IMR-90 (cell line): Measurements from ENCODE around the gene CFAP298. TPM values are rescaled to one million over a fixed set of nuclear protein-coding genes. Genes with fewer than 3 reads are reported as not detected.

Source experiments
- ATAC-seq: fragments of 200-7000 bp; cut with Tn5 transposase; 2 replicates; pipeline ENCODE4 v1.9.1; 2020; ENCODE audit warnings: low read depth, mild to moderate bottlenecking, moderate library complexity
- BruUV-seq: library from RNA; stranded (reverse); fragments of 400-500 nt; replicated peaks from 2 replicates; lab custom pipeline; 2021; lab: Mats Ljungman, UMichigan
- CTCF ChIA-PET: fragments of 300-600 bp; formaldehyde crosslinking; extraction: SDS; loops from one replicate; lab custom pipeline; 2021; ENCODE audit warnings: antibody characterized with exemption; lab: Yijun Ruan, JAX
- POLR2A ChIA-PET: fragments of 300-600 bp; sonication (Branson Sonifier 250); formaldehyde crosslinking; loops from one replicate; lab custom pipeline; 2022; ENCODE audit warnings: antibody characterized with exemption; ENCODE audit not compliant: unreplicated experiment; lab: Charles Lee
- DNase-seq: peaks from one replicate; pipeline ENCODE4 v3.0.0; 2013
- H2AFZ ChIP-seq: replicated peaks from 2 replicates; pipeline ENCODE3; 2013; ENCODE audit warnings: low read length, mild to moderate bottlenecking; ENCODE audit not compliant: poor library complexity
- H2AK5ac ChIP-seq: 2 replicates; pipeline ENCODE4 v1.6.1; 2013; ENCODE audit warnings: low read depth, low read length, inconsistent platforms
- H2AK9ac ChIP-seq: replicated peaks from 2 replicates; pipeline ENCODE3; 2013; ENCODE audit warnings: mild to moderate bottlenecking, low read depth, low read length, moderate library complexity; ENCODE audit not compliant: poor library complexity
- H2BK120ac ChIP-seq: 2 replicates; pipeline ENCODE4 v1.6.1; 2013; ENCODE audit warnings: low read depth, low read length, inconsistent platforms
- H2BK15ac ChIP-seq: 3 replicates; pipeline ENCODE4 v1.6.1; 2013; ENCODE audit warnings: low read depth, low read length, inconsistent platforms
- H2BK20ac ChIP-seq: 2 replicates; pipeline ENCODE4 v1.6.1; 2013; ENCODE audit warnings: low read depth, mild to moderate bottlenecking, inconsistent platforms, low read length, moderate library complexity
- H2BK5ac ChIP-seq: 2 replicates; pipeline ENCODE4 v1.6.1; 2013; ENCODE audit warnings: mild to moderate bottlenecking, low read depth, low read length, inconsistent platforms; ENCODE audit not compliant: poor library complexity, severe bottlenecking
- H3K14ac ChIP-seq: replicated peaks from 2 replicates; pipeline ENCODE4 v1.6.1; 2013; ENCODE audit warnings: low read depth, low read length, inconsistent platforms
- H3K18ac ChIP-seq: 2 replicates; pipeline ENCODE4 v1.6.1; 2013; ENCODE audit warnings: low read depth, low read length, control low read depth
- H3K23ac ChIP-seq: 2 replicates; pipeline ENCODE4 v1.6.1; 2013; ENCODE audit warnings: low read depth, low read length, inconsistent platforms
- H3K27ac ChIP-seq: 2 replicates; pipeline ENCODE4 v1.5.1; 2013; ENCODE audit warnings: mild to moderate bottlenecking, control low read depth, low read length; ENCODE audit not compliant: insufficient read depth
- H3K27me3 ChIP-seq: 2 replicates; pipeline ENCODE4 v1.6.1; 2013; ENCODE audit warnings: low read length; ENCODE audit not compliant: control insufficient read depth, insufficient read depth
- H3K36me3 ChIP-seq: 2 replicates; pipeline ENCODE4 v1.6.1; 2013; ENCODE audit warnings: low read length, mixed read lengths; ENCODE audit not compliant: control insufficient read depth, insufficient read depth
- H3K4ac ChIP-seq: 2 replicates; pipeline ENCODE4 v1.6.1; 2013; ENCODE audit warnings: low read depth, low read length, inconsistent platforms
- H3K4me1 ChIP-seq: 2 replicates; pipeline ENCODE4 v1.6.1; 2013; ENCODE audit warnings: low read length, mixed read lengths; ENCODE audit not compliant: control insufficient read depth, insufficient read depth
- H3K4me2 ChIP-seq: 2 replicates; pipeline ENCODE4 v1.6.1; 2013; ENCODE audit warnings: low read depth, mild to moderate bottlenecking, control low read depth, low read length, moderate library complexity
- H3K4me3 ChIP-seq: 2 replicates; pipeline ENCODE4 v1.5.1; 2013; ENCODE audit warnings: low read depth, mild to moderate bottlenecking, control low read depth, low read length, moderate library complexity; ENCODE audit not compliant: insufficient read depth
- H3K56ac ChIP-seq: 2 replicates; pipeline ENCODE4 v1.6.1; 2013; ENCODE audit warnings: low read length, inconsistent platforms; ENCODE audit not compliant: insufficient read depth; ENCODE audit errors: extremely low read depth
- H3K79me1 ChIP-seq, 2 experiments: 2 replicates each; pipeline ENCODE4 v1.6.1; 2013; ENCODE audit warnings: low read length in 2 of 2, inconsistent platforms in 1 of 2, low read depth in 1 of 2
- H3K9ac ChIP-seq: 2 replicates; pipeline ENCODE4 v1.6.1; 2013; ENCODE audit warnings: low read depth, low read length, control low read depth
- H3K9me1 ChIP-seq: 2 replicates; pipeline ENCODE4 v1.6.1; 2013; ENCODE audit warnings: low read length, inconsistent platforms; ENCODE audit not compliant: insufficient read depth
- H3K9me3 ChIP-seq: 2 replicates; pipeline ENCODE4 v1.6.1; 2013; ENCODE audit warnings: low read length; ENCODE audit not compliant: control insufficient read depth, insufficient read depth
- H4K20me1 ChIP-seq: 2 replicates; pipeline ENCODE4 v1.6.1; 2013; ENCODE audit warnings: low read length, inconsistent platforms; ENCODE audit not compliant: insufficient read depth
- H4K5ac ChIP-seq: 2 replicates; pipeline ENCODE4 v1.6.1; 2013; ENCODE audit warnings: mild to moderate bottlenecking, low read depth, low read length, control low read depth
- H4K8ac ChIP-seq, 2 experiments: 2 replicates each; pipeline ENCODE4 v1.6.1; 2013; ENCODE audit warnings: low read depth in 2 of 2, low read length in 2 of 2, control low read depth in 1 of 2, inconsistent platforms in 1 of 2
- H4K91ac ChIP-seq: 2 replicates; pipeline ENCODE4 v1.6.1; 2013; ENCODE audit warnings: low read depth, low read length, inconsistent platforms; ENCODE audit not compliant: insufficient read depth
- BHLHE40 ChIP-seq: fragments of 150-350 bp; IDR thresholded peaks from 2 replicates; pipeline ENCODE4 v1.6.1; 2016; ENCODE audit warnings: mild to moderate bottlenecking, low read depth, low read length
- CEBPB ChIP-seq: IDR thresholded peaks from 2 replicates; pipeline ENCODE4 v1.6.1; 2012; ENCODE audit warnings: low read depth, low read length, improper control_type of control experiment
- CHD1 ChIP-seq: IDR thresholded peaks from 2 replicates; pipeline ENCODE4 v1.6.1; 2012; ENCODE audit warnings: low read depth, low read length, improper control_type of control experiment
- CTCF ChIP-seq: conservative IDR thresholded peaks from 2 replicates; pipeline ENCODE4 v1.5.1; 2012; ENCODE audit warnings: mild to moderate bottlenecking, low read depth, low read length, improper control_type of control experiment
- ELK1 ChIP-seq: fragments of 150-350 bp; IDR thresholded peaks from 2 replicates; pipeline ENCODE4 v1.6.1; 2016; ENCODE audit warnings: low read depth, mild to moderate bottlenecking, low read length, moderate library complexity, borderline replicate concordance
- FOS ChIP-seq: fragments of 150-350 bp; IDR thresholded peaks from 2 replicates; pipeline ENCODE4 v1.6.1; 2016; ENCODE audit warnings: low read depth, low read length
- MAFK ChIP-seq: IDR thresholded peaks from 2 replicates; pipeline ENCODE4 v1.6.1; 2012; ENCODE audit warnings: low read depth, low read length, improper control_type of control experiment
- MAZ ChIP-seq: IDR thresholded peaks from 2 replicates; pipeline ENCODE4 v1.6.1; 2012; ENCODE audit warnings: low read depth, mild to moderate bottlenecking, low read length, improper control_type of control experiment, moderate library complexity, borderline replicate concordance
- MXI1 ChIP-seq: IDR thresholded peaks from 2 replicates; pipeline ENCODE4 v1.6.1; 2012; ENCODE audit warnings: low read depth, mild to moderate bottlenecking, low read length, moderate library complexity, borderline replicate concordance
- NFE2L2 ChIP-seq: fragments of 150-350 bp; IDR thresholded peaks from 2 replicates; pipeline ENCODE4 v1.6.1; 2016; ENCODE audit warnings: low read depth, mild to moderate bottlenecking, low read length
- POLR2A ChIP-seq: IDR thresholded peaks from 2 replicates; pipeline ENCODE4 v1.6.1; 2012; ENCODE audit warnings: mild to moderate bottlenecking, low read depth, low read length
- RAD21 ChIP-seq: IDR thresholded peaks from 2 replicates; pipeline ENCODE4 v1.6.1; 2012; ENCODE audit warnings: low read length, improper control_type of control experiment
- RCOR1 ChIP-seq: IDR thresholded peaks from 2 replicates; pipeline ENCODE4 v1.6.1; 2012; ENCODE audit warnings: mild to moderate bottlenecking, low read length, improper control_type of control experiment; ENCODE audit not compliant: insufficient replicate concordance
- RFX5 ChIP-seq: IDR thresholded peaks from 2 replicates; pipeline ENCODE4 v1.8.0; 2012; ENCODE audit warnings: low read depth, mild to moderate bottlenecking, low read length, moderate library complexity
- SMC3 ChIP-seq: fragments of 150-350 bp; IDR thresholded peaks from 2 replicates; pipeline ENCODE4 v1.6.1; 2016; ENCODE audit warnings: low read depth, mild to moderate bottlenecking, antibody characterized with exemption, low read length, moderate library complexity
- USF2 ChIP-seq: fragments of 150-350 bp; IDR thresholded peaks from 2 replicates; pipeline ENCODE4 v1.6.1; 2017; ENCODE audit warnings: mild to moderate bottlenecking, antibody characterized with exemption, low read length, low read depth
- WGBS, 2 experiments: methylation state at CpG; one replicate each; pipeline versions ENCODE4 v1.1.5 to v1.1.7; 2013; ENCODE audit warnings: missing lambda C conversion rate in 2 of 2; ENCODE audit not compliant: insufficient read length in 1 of 2; ENCODE audit errors: extremely low coverage in 2 of 2; 5-methylcytosine and 5-hydroxymethylcytosine counted together
- dilution Hi-C: fragments of 300-500 bp; cut with HindIII; formaldehyde crosslinking; loops from one replicate; pipeline ENCODE4 v1.14.3; 2018; ENCODE audit warnings: low sequenced_read_pairs; ENCODE audit not compliant: unreplicated experiment
- in situ Hi-C: fragments of 300-500 bp; cut with MboI; formaldehyde crosslinking; loops from 3 replicates; pipeline ENCODE4 v1.14.3; 2019; ENCODE audit warnings: low sequenced_read_pairs, inconsistent platforms, mixed read lengths
- intact Hi-C: fragments of 100-400 bp; cut with micrococcal nuclease; formaldehyde crosslinking; loops from 2 replicates; pipeline ENCODE4 v1.10.0; 2022
- polyA plus RNA-seq, 3 experiments: library from polyadenylated mRNA; depleted of rRNA; stranded (reverse); fragments of >200 nt; gene quantifications; 2 replicates each; pipeline ENCODE4 v1.2.3, GENCODE V29; 2012; ENCODE audit warnings: low replicate concordance in 1 of 3
- total RNA-seq: library from RNA; depleted of rRNA; stranded (reverse); fragments of >200 nt; gene quantifications from 2 replicates; pipeline ENCODE4 v1.2.3, GENCODE V29; 2012

Gene CFAP298
- total and polyA plus RNA-seq, 2 of the 4 experiments (the other 2 are of a cell fraction): 8.1 to 25.7 TPM

GRCh38 chr21:32587120-32587519 is 25.1 kb downstream of the CFAP298 start:
- Histone ChIP-seq H2BK15ac (no peak overlapping the region), H3K4ac (no peak overlapping the region), H3K4me3 (no peak overlapping the region), H3K18ac (no peak overlapping the region), H4K20me1 (no peaks in the 10 kb centered on the region), H2AFZ (no peak overlapping the region), H3K56ac (no peak overlapping the region), H3K4me1 (no peaks in the 10 kb centered on the region), H3K14ac (no peak overlapping the region), H2AK9ac (no peak overlapping the region), H3K27me3 (peaks cover 13% of the 10 kb centered on the region), H3K23ac (no peak overlapping the region), H4K8ac (no peak overlapping the region), H3K79me1 (no peaks in the 10 kb centered on the region), H3K27ac (no peak overlapping the region), H2BK120ac (no peak overlapping the region), H2BK20ac (no peak overlapping the region), H3K9me3 (no peaks in the 10 kb centered on the region), H4K91ac (no peak overlapping the region), H3K9me1 (no peaks in the 10 kb centered on the region), H2AK5ac (no peak overlapping the region), H4K5ac (no peak overlapping the region), H3K36me3 (no peaks in the 10 kb centered on the region), H3K4me2 (no peak overlapping the region), H3K9ac (no peak overlapping the region), H2BK5ac (no peak overlapping the region)
- BruUV-seq: no TSS peak
- DNase-seq (no peak), ATAC-seq (no peak)
- WGBS, 2 experiments: 54% methylated on average over 5 of the region's 13 CpGs; no CpG with 5 or more reads in 1 of the 2 experiments
- CTCF ChIA-PET: no interaction called here
- intact Hi-C loops: no loop called here
- dilution Hi-C loops: no loop called here
- TF ChIP-seq RFX5: no peak
- no peak for TF ChIP-seq CEBPB
- no peak for TF ChIP-seq MAFK
- no peak for TF ChIP-seq RCOR1
- no peak for TF ChIP-seq CHD1
- no peak for TF ChIP-seq RAD21
- no peak for TF ChIP-seq NFE2L2
- no peak for TF ChIP-seq BHLHE40
- TF ChIP-seq FOS: no peak
- no peak for TF ChIP-seq SMC3
- no peak for TF ChIP-seq USF2
- no peak for TF ChIP-seq POLR2A
- no peak for TF ChIP-seq CTCF
- TF ChIP-seq MXI1: no peak
- no peak for TF ChIP-seq MAZ
- no peak for TF ChIP-seq ELK1
- in situ Hi-C loops: no loop called here
- POLR2A ChIA-PET: no interaction called here
